ENCODE data around the gene NSUN3. TPM values are rescaled to one million over a fixed set of nuclear protein-coding genes. Genes with fewer than 3 reads are reported as not detected.

NSUN3 gene
- total and polyA plus RNA-seq, 8 donors: 3.3 to 9.7 (median 5.4) TPM

GRCh38 chr3:94024385-94024784 is 38.5 kb upstream of the NSUN3 start:
- Histone ChIP-seq H3K27me3 (no peaks in the 10 kb centered on the region), H3K4me1 (peaks cover 0 to 30% (median 13%) of the 10 kb centered on the region in 3 donors), H3K4me3 (no peak overlapping the region), H3K27ac (no peak overlapping the region), H3K9me3 (no peaks in the 10 kb centered on the region), H3K36me3 (no peaks in the 10 kb centered on the region)
- intact Hi-C loops (cut with DNase I): no loop called here
- no peak for TF ChIP-seq CTCF (IDR thresholded peaks at IDR 0.05)
- ATAC-seq (no peak), FAIRE-seq (peak; percentile 39), DNase-seq (no peak)
- 76 to 89% methylated on average over 3 of the region's 3 CpGs for WGBS, 2 donors

GRCh38 chr3:94026623-94027022 is 36.2 kb upstream of the NSUN3 start:
- Histone ChIP-seq H3K9me3 (no peaks in the 10 kb centered on the region), H3K27ac (peak overlapping the region in 1 of 4 donors; percentile 11), H3K4me3 (peak overlapping the region in 3 of 4 donors; percentile 3 to 47 (median 35)), H3K4me1 (peaks cover 0 to 27% (median 9%) of the 10 kb centered on the region in 3 donors), H3K36me3 (no peaks in the 10 kb centered on the region), H3K27me3 (no peaks in the 10 kb centered on the region)
- 9 to 13% methylated on average over 2 of the region's 2 CpGs for WGBS, 2 donors
- intact Hi-C loops (cut with DNase I): no loop called here
- FAIRE-seq (peak; percentile 95), ATAC-seq (no peak), DNase-seq (no peak)
- TF ChIP-seq CTCF (IDR thresholded peaks at IDR 0.05): no peak

- DNase-seq (peak in 3 of 6 donors; percentile 30 to 61 (median 49)), FAIRE-seq (peak; percentile 78), ATAC-seq (peak; percentile 92 to 97 (median 95))
- WGBS, 2 donors: 11 to 13% methylated on average over 8 of the region's 8 CpGs
- Histone ChIP-seq H3K36me3 (no peaks in the 10 kb centered on the region), H3K4me3 (peak within 1 kb of the TSS; percentile 6 to 47 (median 36)), H3K27me3 (no peaks in the 10 kb centered on the region), H3K9me3 (no peaks in the 10 kb centered on the region), H3K4me1 (peaks cover 0 to 21% (median 9%) of the 10 kb centered on the region in 3 donors), H3K27ac (peak within 1 kb of the TSS; percentile 3 to 74 (median 37))
- intact Hi-C loops (cut with DNase I): no loop called here
- no peak for TF ChIP-seq CTCF (IDR thresholded peaks at IDR 0.05)
Observed at GRCh38 chr3:94028093-94028837, 34.6 kb upstream of the NSUN3 start, which contains the start of gene STX19. TSS of gene STX19 (minus strand) at chr3:94028597. CDS start at chr3:94015269, 13,328 bp downstream.

GRCh38 chr3:94036909-94037507 is 25.9 kb upstream of the NSUN3 start:
- Histone ChIP-seq H3K27me3 (no peaks in the 10 kb centered on the region), H3K36me3 (no peaks in the 10 kb centered on the region), H3K27ac (no peak overlapping the region), H3K9me3 (no peaks in the 10 kb centered on the region), H3K4me1 (no peaks in the 10 kb centered on the region), H3K4me3 (no peak overlapping the region)
- intact Hi-C loops (cut with DNase I): no loop called here
- FAIRE-seq (no peak), ATAC-seq (peak in 2 of 4 donors; percentile 40 to 66), DNase-seq (no peak)
- peak in 2 of 4 donors; percentile 16 to 26 for TF ChIP-seq CTCF (IDR thresholded peaks at IDR 0.05)
- 75 to 86% methylated on average over 3 of the region's 3 CpGs for WGBS, 2 donors
